Fibroblast of lung (primary cell): ENCODE results near the gene ZNF529.

Experiments
- CTCF ChIP-seq, 2 donors: IDR thresholded peaks in 1 of 2; conservative IDR thresholded peaks in 1 of 2; 1 replicate in 1 of 2; 2 replicates in 1 of 2; pipeline ENCODE4 v1.5.1; 2011 to 2012; ENCODE audit warnings: low read length in 2 of 2, control low read depth in 1 of 2, inconsistent platforms in 1 of 2, low read depth in 1 of 2, mild to moderate bottlenecking in 1 of 2
- EZH2 ChIP-seq: IDR thresholded peaks from 2 replicates; pipeline ENCODE4 v1.5.1; 2012; ENCODE audit warnings: low read length, control low read depth, mild to moderate bottlenecking; ENCODE audit errors: missing control alignments

GRCh38 chr19:36501973-36502372 lies 71.1 kb downstream of the ZNF529 start:
- TF ChIP-seq CTCF (conservative IDR thresholded peaks at IDR 0.05 in 1 of 2, IDR thresholded peaks at IDR 0.05 in 1 of 2; ENCODE audit: low read depth in 1 of 2, low read length in 2 of 2) (no peak), EZH2 (no peak)
